ENCODE data around the gene IL27RA. TPM values are rescaled to one million over a fixed set of nuclear protein-coding genes. Genes with fewer than 3 reads are reported as not detected.
A peak's percentile ranks its signal among the peaks of the same experiment; 100 is the strongest.

Gene IL27RA
- total RNA-seq, 1 experiment from 2014 or later: 18.3 TPM

GRCh38 chr19:14072535-14073260, 41.1 kb downstream of the IL27RA start, which contains the start of gene MISP3:
MISP3 (plus strand) TSS chr19:14072786; CDS start chr19:14073310, 524 bp downstream.
- no peaks in the 10 kb centered on the region for H3K9me2 ChIP-seq (ENCODE audit: insufficient read depth)
- H3K79me2 ChIP-seq (ENCODE audit: insufficient read depth, low read length): no peaks in the 10 kb centered on the region
- peak within 1 kb of the TSS; percentile 66 to 72 for H3K4me3 ChIP-seq (replicated peaks in 1 of 2; ENCODE audit: low read depth in 1 of 2, low read length in 2 of 2)
- H3K9me3 ChIP-seq (ENCODE audit: control insufficient read depth in 1 of 2, insufficient read depth in 1 of 2, low read depth in 1 of 2, low read length in 2 of 2): no peaks in the 10 kb centered on the region; a peak in 1 of 4 replicates
- CTCF ChIA-PET: interaction anchor here (0.6 to 6.6 kb wide), 15 partner anchors 13 to 200 kb away, joined by 3 to 83 read pairs (median 5); partner anchors contain the start of genes ASF1B, IL27RA and PALM3
- peak within 1 kb of the TSS; percentile 99 for H3K4me2 ChIP-seq (ENCODE audit: low read length)
- DNase-seq (ENCODE audit: low read depth, low spot score): no peak
- no peaks in the 10 kb centered on the region for H3K36me3 ChIP-seq (ENCODE audit: control insufficient read depth in 1 of 2, insufficient read depth in 2 of 2, low read length in 2 of 2)
- no peaks in the 10 kb centered on the region for H4K20me1 ChIP-seq (ENCODE audit: insufficient read depth)
- H2AFZ ChIP-seq (ENCODE audit: low read depth, low read length, poor library complexity, severe bottlenecking): peak within 1 kb of the TSS; percentile 97
- peak; percentile 55 for ATAC-seq
- peak within 1 kb of the TSS; percentile 63 for H3K9ac ChIP-seq (ENCODE audit: low read length)
- H3K27me3 ChIP-seq (ENCODE audit: insufficient read depth, low read length): no peaks in the 10 kb centered on the region
- peak within 1 kb of the TSS; percentile 80 for H3K27ac ChIP-seq (ENCODE audit: low read depth, low read length)
- intact Hi-C loops (cut with micrococcal nuclease): loop anchor here (1.0 to 10.0 kb wide), 4 partner anchors 40 to 288 kb away; partner anchors contain the start of genes BRME1 and CC2D1A
- 0 out of 2 replicates have a peak, but pooled peaks have one; percentile 1 for TF ChIP-seq MAX (IDR thresholded peaks at IDR 0.05)
- TF ChIP-seq ATF3 (IDR thresholded peaks at IDR 0.05): no peak
- TF ChIP-seq FOSL1 (IDR thresholded peaks at IDR 0.05; ENCODE audit: low read depth): no peak
- TF ChIP-seq ELF1 (IDR thresholded peaks at IDR 0.05; ENCODE audit: borderline replicate concordance, low read depth): no peak
- no peak for TF ChIP-seq ZNF274 (IDR thresholded peaks at IDR 0.05; ENCODE audit: low read depth, low read length)
- TF ChIP-seq CBX3 (IDR thresholded peaks at IDR 0.05; ENCODE audit: low read depth): no peak
- TF ChIP-seq YY1 (IDR thresholded peaks at IDR 0.05; ENCODE audit: extremely low read depth, insufficient replicate concordance, low read depth, low read length): no peak
- no peak for TF ChIP-seq SRF (IDR thresholded peaks at IDR 0.05; ENCODE audit: low read depth)
- no peak for TF ChIP-seq EZH2phosphoT487 (IDR thresholded peaks at IDR 0.05; ENCODE audit: borderline replicate concordance)
- no peak for TF ChIP-seq SP1 (IDR thresholded peaks at IDR 0.05; ENCODE audit: low read depth)
- TF ChIP-seq SIN3A (IDR thresholded peaks at IDR 0.05; ENCODE audit: low read depth): no peak
- TF ChIP-seq POLR2AphosphoS5 (IDR thresholded peaks at IDR 0.05; ENCODE audit: low read depth, low read length): peak; percentile 14; the same call in 1 of the 2 replicates
- no peak for TF ChIP-seq RAD21 (IDR thresholded peaks at IDR 0.05; ENCODE audit: low read depth)
- TF ChIP-seq ZBTB33 (IDR thresholded peaks at IDR 0.05; ENCODE audit: extremely low read depth, insufficient replicate concordance, low read length): no peak
- peaks cover 17 to 41% of the 10 kb centered on the region in 2 experiments for H3K4me1 ChIP-seq (ENCODE audit: control insufficient read depth in 1 of 2, insufficient read depth in 2 of 2, low read length in 2 of 2)
- POLR2A ChIA-PET: interaction anchor here (0.7 kb wide), 1 partner anchor 66 kb away, joined by 3 read pairs; the partner anchor contains the start of gene RFX1
- RAD21 ChIA-PET (ENCODE audit: low non-redundant PET in 1 of 2, low total read pairs in 2 of 2, uncharacterized antibody in 2 of 2, unreplicated experiment in 2 of 2): interaction anchor here in 1 of 2 experiments (0.6 kb wide), 1 partner anchor 300 kb away, joined by 3 read pairs; no protein-coding TSS in a partner anchor
- no TSS peak for BruUV-seq (replicated peaks)

Measured in HCT116 (cell line).